Measurements from ENCODE around the gene AUNIP. TPM values are rescaled to one million over a fixed set of nuclear protein-coding genes. Genes with fewer than 3 reads are reported as not detected.

AUNIP gene
- total and polyA plus RNA-seq, 2 of the 8 experiments (the other 6 are each of a cell fraction or from before 2014, with no cell fraction given): 18.6 to 23.2 TPM

- TF ChIP-seq FOSL1 (IDR thresholded peaks at IDR 0.05; ENCODE audit: insufficient read depth, low read depth, low read length) (no peak), KDM5A (IDR thresholded peaks at IDR 0.05; ENCODE audit: low read length) (no peak), RBBP5 (IDR thresholded peaks at IDR 0.05; ENCODE audit: borderline replicate concordance, low read depth, low read length) (no peak), CEBPB (IDR thresholded peaks at IDR 0.05; ENCODE audit: low read depth, low read length) (no peak), CREB1 (IDR thresholded peaks at IDR 0.05) (no peak), SAP30 (IDR thresholded peaks at IDR 0.05; ENCODE audit: insufficient read depth, insufficient replicate concordance, low read length) (no peak)
- TF ChIP-seq, protein P1, sequence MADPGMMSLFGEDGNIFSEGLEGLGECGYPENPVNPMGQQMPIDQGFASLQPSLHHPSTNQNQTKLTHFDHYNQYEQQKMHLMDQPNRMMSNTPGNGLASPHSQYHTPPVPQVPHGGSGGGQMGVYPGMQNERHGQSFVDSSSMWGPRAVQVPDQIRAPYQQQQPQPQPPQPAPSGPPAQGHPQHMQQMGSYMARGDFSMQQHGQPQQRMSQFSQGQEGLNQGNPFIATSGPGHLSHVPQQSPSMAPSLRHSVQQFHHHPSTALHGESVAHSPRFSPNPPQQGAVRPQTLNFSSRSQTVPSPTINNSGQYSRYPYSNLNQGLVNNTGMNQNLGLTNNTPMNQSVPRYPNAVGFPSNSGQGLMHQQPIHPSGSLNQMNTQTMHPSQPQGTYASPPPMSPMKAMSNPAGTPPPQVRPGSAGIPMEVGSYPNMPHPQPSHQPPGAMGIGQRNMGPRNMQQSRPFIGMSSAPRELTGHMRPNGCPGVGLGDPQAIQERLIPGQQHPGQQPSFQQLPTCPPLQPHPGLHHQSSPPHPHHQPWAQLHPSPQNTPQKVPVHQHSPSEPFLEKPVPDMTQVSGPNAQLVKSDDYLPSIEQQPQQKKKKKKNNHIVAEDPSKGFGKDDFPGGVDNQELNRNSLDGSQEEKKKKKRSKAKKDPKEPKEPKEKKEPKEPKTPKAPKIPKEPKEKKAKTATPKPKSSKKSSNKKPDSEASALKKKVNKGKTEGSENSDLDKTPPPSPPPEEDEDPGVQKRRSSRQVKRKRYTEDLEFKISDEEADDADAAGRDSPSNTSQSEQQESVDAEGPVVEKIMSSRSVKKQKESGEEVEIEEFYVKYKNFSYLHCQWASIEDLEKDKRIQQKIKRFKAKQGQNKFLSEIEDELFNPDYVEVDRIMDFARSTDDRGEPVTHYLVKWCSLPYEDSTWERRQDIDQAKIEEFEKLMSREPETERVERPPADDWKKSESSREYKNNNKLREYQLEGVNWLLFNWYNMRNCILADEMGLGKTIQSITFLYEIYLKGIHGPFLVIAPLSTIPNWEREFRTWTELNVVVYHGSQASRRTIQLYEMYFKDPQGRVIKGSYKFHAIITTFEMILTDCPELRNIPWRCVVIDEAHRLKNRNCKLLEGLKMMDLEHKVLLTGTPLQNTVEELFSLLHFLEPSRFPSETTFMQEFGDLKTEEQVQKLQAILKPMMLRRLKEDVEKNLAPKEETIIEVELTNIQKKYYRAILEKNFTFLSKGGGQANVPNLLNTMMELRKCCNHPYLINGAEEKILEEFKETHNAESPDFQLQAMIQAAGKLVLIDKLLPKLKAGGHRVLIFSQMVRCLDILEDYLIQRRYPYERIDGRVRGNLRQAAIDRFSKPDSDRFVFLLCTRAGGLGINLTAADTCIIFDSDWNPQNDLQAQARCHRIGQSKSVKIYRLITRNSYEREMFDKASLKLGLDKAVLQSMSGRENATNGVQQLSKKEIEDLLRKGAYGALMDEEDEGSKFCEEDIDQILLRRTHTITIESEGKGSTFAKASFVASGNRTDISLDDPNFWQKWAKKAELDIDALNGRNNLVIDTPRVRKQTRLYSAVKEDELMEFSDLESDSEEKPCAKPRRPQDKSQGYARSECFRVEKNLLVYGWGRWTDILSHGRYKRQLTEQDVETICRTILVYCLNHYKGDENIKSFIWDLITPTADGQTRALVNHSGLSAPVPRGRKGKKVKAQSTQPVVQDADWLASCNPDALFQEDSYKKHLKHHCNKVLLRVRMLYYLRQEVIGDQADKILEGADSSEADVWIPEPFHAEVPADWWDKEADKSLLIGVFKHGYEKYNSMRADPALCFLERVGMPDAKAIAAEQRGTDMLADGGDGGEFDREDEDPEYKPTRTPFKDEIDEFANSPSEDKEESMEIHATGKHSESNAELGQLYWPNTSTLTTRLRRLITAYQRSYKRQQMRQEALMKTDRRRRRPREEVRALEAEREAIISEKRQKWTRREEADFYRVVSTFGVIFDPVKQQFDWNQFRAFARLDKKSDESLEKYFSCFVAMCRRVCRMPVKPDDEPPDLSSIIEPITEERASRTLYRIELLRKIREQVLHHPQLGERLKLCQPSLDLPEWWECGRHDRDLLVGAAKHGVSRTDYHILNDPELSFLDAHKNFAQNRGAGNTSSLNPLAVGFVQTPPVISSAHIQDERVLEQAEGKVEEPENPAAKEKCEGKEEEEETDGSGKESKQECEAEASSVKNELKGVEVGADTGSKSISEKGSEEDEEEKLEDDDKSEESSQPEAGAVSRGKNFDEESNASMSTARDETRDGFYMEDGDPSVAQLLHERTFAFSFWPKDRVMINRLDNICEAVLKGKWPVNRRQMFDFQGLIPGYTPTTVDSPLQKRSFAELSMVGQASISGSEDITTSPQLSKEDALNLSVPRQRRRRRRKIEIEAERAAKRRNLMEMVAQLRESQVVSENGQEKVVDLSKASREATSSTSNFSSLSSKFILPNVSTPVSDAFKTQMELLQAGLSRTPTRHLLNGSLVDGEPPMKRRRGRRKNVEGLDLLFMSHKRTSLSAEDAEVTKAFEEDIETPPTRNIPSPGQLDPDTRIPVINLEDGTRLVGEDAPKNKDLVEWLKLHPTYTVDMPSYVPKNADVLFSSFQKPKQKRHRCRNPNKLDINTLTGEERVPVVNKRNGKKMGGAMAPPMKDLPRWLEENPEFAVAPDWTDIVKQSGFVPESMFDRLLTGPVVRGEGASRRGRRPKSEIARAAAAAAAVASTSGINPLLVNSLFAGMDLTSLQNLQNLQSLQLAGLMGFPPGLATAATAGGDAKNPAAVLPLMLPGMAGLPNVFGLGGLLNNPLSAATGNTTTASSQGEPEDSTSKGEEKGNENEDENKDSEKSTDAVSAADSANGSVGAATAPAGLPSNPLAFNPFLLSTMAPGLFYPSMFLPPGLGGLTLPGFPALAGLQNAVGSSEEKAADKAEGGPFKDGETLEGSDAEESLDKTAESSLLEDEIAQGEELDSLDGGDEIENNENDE (IDR thresholded peaks at IDR 0.05; ENCODE audit: insufficient replicate concordance, low read length): no peak
Measured at GRCh38 chr1:25903986-25904385, 44.7 kb upstream of the AUNIP start (continued).

Measured in H1 (cell line).